Activated naive CD8-positive, alpha-beta T cell treated with anti-CD3 and anti-CD28 coated beads, Interleukin-2, amount 10 ng/mL, durations not matched to agents 7 days and 5 days (primary cell): ENCODE data around the gene SH3GLB2. TPM values are rescaled to one million over a fixed set of nuclear protein-coding genes. Genes with fewer than 3 reads are reported as not detected.
A peak's percentile ranks its signal among the peaks of the same experiment; 100 is the strongest.

Source experiments
- ATAC-seq: fragments of 150-1000 bp; cut with Tn5 transposase; one replicate; pipeline ENCODE4 v1.10.0; 2021; ENCODE audit warnings: low read depth, moderate library complexity
- POLR2A ChIA-PET: fragments of 350-600 bp; sonication (Branson Sonifier 250); formaldehyde crosslinking; loops from one replicate; lab custom pipeline; 2021; ENCODE audit warnings: antibody characterized with exemption; lab: Charles Lee
- DNase-seq: peaks from one replicate; pipeline ENCODE4 v3.0.0; 2021
- H3K27ac Mint-ChIP-seq: one replicate; pipeline ENCODE4 v1.8.0; 2022; ENCODE audit warnings: mild to moderate bottlenecking, mixed read lengths
- H3K27me3 Mint-ChIP-seq: one replicate; pipeline ENCODE4 v1.8.0; 2022; ENCODE audit warnings: mild to moderate bottlenecking, moderate library complexity, mixed read lengths
- H3K36me3 Mint-ChIP-seq: one replicate; pipeline ENCODE4 v1.8.0; 2021; ENCODE audit warnings: mild to moderate bottlenecking, mixed read lengths
- H3K4me1 Mint-ChIP-seq: one replicate; pipeline ENCODE4 v1.8.0; 2021; ENCODE audit warnings: mixed read lengths
- H3K4me3 Mint-ChIP-seq: one replicate; pipeline ENCODE4 v1.8.0; 2022; ENCODE audit warnings: mild to moderate bottlenecking, moderate library complexity, mixed read lengths
- H3K9me3 Mint-ChIP-seq: one replicate; pipeline ENCODE4 v1.8.0; 2021; ENCODE audit warnings: mixed read lengths
- total RNA-seq, 2 experiments: library from RNA; stranded (reverse); gene quantifications; one replicate each; pipeline ENCODE4 v1.2.3, GENCODE V29; 2021

Gene SH3GLB2
- total RNA-seq, 2 experiments from 2014 or later, result 98.7 to 104 TPM

DNA sequence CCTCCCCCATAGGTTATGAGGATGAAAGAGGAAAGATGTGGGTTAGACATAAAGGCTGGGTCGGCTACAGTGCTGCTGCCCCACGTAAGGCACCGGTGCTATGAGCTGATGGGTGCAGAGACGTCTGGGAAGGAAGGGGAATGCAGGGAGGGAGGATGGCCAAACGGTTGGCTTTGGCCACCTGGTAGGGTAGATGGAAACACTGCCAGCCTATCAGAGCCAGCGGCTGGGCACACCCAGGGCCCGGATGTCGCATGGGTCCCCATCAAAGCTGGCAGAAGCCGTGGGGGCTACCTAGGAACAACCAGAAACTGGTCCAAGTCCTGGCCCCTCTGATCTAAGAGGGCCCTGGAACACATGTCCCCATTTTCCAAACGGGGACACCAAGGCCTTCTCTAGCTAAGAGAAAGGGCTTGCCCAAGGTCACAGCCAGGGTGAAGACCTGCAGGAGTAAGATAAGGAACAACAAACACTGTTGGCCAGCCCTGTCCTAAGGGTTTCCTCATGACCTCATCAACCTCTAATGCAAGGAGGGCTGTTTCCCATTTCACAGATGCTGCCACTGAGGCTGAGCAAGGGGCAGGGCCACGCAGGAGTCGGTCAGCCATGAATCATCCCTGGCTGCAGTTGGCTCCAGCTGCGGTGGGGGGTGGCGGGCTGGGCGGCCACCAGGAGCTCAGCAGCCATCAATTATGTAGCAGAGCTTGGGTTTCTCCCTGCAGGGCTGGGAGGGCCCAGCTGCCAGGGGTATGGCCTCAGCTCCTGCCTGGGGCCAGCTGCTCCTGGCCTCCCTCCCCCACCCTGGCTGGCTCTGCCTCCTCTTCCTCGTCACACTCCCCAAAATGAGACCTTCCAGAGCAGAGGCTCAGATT lies 4.9 kb downstream of the SH3GLB2 start:
- DNase-seq (no peak), ATAC-seq (no peak)
- POLR2A ChIA-PET, result interaction anchor here (0.7 to 1.1 kb wide), 2 partner anchors 11 to 13 kb away, joined by 4 to 6 read pairs; no protein-coding TSS in a partner anchor
- Mint-ChIP-seq H3K27ac (no peak overlapping the region), H3K4me1 (peaks cover 25% of the 10 kb centered on the region), H3K9me3 (no peaks in the 10 kb centered on the region), H3K4me3 (no peak overlapping the region), H3K27me3 (no peaks in the 10 kb centered on the region), H3K36me3 (peaks cover 3% of the 10 kb centered on the region)

GRCh38 chr9:129022037-129022436 lies 6.1 kb downstream of the SH3GLB2 start:
- H3K9me3 Mint-ChIP-seq, result no peaks in the 10 kb centered on the region
- ATAC-seq, result no peak
- peak overlapping the region; percentile 39 for H3K27ac Mint-ChIP-seq

GRCh38 chr9:129021091-129021490 lies 7.0 kb downstream of the SH3GLB2 start:
- H3K27ac Mint-ChIP-seq, result peak overlapping the region; percentile 58
- no peak overlapping the region for H3K4me3 Mint-ChIP-seq
- POLR2A ChIA-PET, result interaction anchor here (0.7 kb wide), 1 partner anchor 331 kb away, joined by 5 read pairs; no protein-coding TSS in a partner anchor
- H3K36me3 Mint-ChIP-seq, result peaks cover 3% of the 10 kb centered on the region
- no peak for DNase-seq
- ATAC-seq, result peak; percentile 73
- H3K27me3 Mint-ChIP-seq, result no peaks in the 10 kb centered on the region
- no peaks in the 10 kb centered on the region for H3K9me3 Mint-ChIP-seq
- peaks cover 15% of the 10 kb centered on the region for H3K4me1 Mint-ChIP-seq

More at GRCh38 chr9:129022037-129022436, 6.1 kb downstream of the SH3GLB2 start:
- H3K4me3 Mint-ChIP-seq, result no peak overlapping the region
- no peaks in the 10 kb centered on the region for H3K27me3 Mint-ChIP-seq
- POLR2A ChIA-PET, result no interaction called here
- H3K36me3 Mint-ChIP-seq, result peaks cover 3% of the 10 kb centered on the region
- H3K4me1 Mint-ChIP-seq, result peaks cover 19% of the 10 kb centered on the region
- no peak for DNase-seq

DNA sequence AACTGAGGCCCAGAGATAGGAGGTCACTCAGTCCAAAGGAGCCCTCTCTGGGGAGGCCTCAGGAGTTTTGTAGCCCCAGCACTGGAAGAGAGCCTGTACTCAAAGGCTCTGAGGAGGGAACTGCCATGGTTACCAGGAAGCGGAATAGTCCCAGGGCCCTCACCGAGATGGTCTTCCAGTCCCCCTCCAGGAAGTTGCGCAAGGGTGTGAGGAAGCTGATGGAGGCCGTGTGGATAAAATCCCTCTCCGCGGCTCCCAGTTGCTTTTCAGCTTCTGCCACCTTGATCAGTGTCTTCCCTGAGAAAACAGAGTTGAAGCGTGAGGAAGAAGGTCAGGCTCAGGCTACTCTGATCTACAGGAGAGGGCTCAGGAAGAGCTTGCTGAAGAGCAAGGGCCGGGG lies 13.5 kb downstream of the SH3GLB2 start:
- Mint-ChIP-seq H3K27ac (no peak overlapping the region), H3K36me3 (peaks cover 4% of the 10 kb centered on the region), H3K4me3 (no peak overlapping the region), H3K27me3 (no peaks in the 10 kb centered on the region), H3K4me1 (no peaks in the 10 kb centered on the region), H3K9me3 (no peaks in the 10 kb centered on the region)
- DNase-seq, result no peak
- POLR2A ChIA-PET, result no interaction called here
- ATAC-seq, result no peak

- Mint-ChIP-seq H3K4me1 (no peaks in the 10 kb centered on the region), H3K27me3 (no peaks in the 10 kb centered on the region), H3K36me3 (peaks cover 4% of the 10 kb centered on the region), H3K27ac (no peak overlapping the region), H3K4me3 (no peak overlapping the region), H3K9me3 (no peaks in the 10 kb centered on the region)
- ATAC-seq (no peak), DNase-seq (no peak)
- POLR2A ChIA-PET, result no interaction called here
Observed at GRCh38 chr9:129014124-129014523, 14.0 kb downstream of the SH3GLB2 start.

GRCh38 chr9:129013674-129014073 lies 14.5 kb downstream of the SH3GLB2 start:
- POLR2A ChIA-PET, result no interaction called here
- Mint-ChIP-seq H3K27ac (peak overlapping the region; percentile 45), H3K9me3 (no peaks in the 10 kb centered on the region), H3K4me3 (no peak overlapping the region), H3K27me3 (no peaks in the 10 kb centered on the region), H3K4me1 (no peaks in the 10 kb centered on the region), H3K36me3 (peaks cover 4% of the 10 kb centered on the region)
- DNase-seq (no peak), ATAC-seq (no peak)

GRCh38 chr9:129012893-129013448 lies 15.2 kb downstream of the SH3GLB2 start:
- ATAC-seq (no peak), DNase-seq (no peak)
- Mint-ChIP-seq H3K4me1 (no peaks in the 10 kb centered on the region), H3K4me3 (no peak overlapping the region), H3K27me3 (no peaks in the 10 kb centered on the region), H3K36me3 (peaks cover 4% of the 10 kb centered on the region), H3K27ac (no peak overlapping the region), H3K9me3 (no peaks in the 10 kb centered on the region)
- POLR2A ChIA-PET, result interaction anchor here (0.6 kb wide), 1 partner anchor 11 kb away, joined by 6 read pairs; no protein-coding TSS in a partner anchor

DNA sequence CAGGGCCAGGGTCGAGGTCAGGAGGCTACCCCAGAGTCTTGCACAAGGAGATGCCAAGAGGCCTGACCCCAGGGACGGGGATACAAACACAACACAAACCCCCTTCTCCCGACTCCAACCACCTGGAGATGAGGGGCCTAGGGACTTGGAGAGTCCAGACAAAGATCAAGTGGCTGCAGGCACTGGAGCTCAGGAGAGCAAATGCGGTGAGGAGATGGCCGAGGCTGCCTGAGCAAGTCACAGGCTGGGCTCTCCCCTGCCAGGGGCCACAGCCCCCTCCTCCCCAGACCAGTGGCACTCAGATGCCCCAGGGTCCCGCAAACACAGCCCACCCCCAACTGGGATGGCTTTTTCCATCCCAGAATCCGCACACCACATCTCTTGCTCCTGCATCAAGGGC lies 15.8 kb downstream of the SH3GLB2 start:
- Mint-ChIP-seq H3K27me3 (no peaks in the 10 kb centered on the region), H3K4me1 (no peaks in the 10 kb centered on the region), H3K4me3 (no peak overlapping the region), H3K27ac (no peak overlapping the region), H3K36me3 (peaks cover 4% of the 10 kb centered on the region), H3K9me3 (no peaks in the 10 kb centered on the region)
- ATAC-seq (no peak), DNase-seq (no peak)
- POLR2A ChIA-PET, result interaction anchor here (0.6 kb wide), 1 partner anchor 11 kb away, joined by 6 read pairs; no protein-coding TSS in a partner anchor

GRCh38 chr9:129011761-129012181 lies 16.4 kb downstream of the SH3GLB2 start:
- H3K36me3 Mint-ChIP-seq, result peaks cover 4% of the 10 kb centered on the region
- no peak for ATAC-seq
- H3K27ac Mint-ChIP-seq, result no peak overlapping the region

GRCh38 chr9:129011170-129011569 lies 17.0 kb downstream of the SH3GLB2 start:
- H3K4me1 Mint-ChIP-seq, result peaks cover 3% of the 10 kb centered on the region
- no peak overlapping the region for H3K27ac Mint-ChIP-seq
- ATAC-seq (no peak), DNase-seq (no peak)
- H3K27me3 Mint-ChIP-seq, result no peaks in the 10 kb centered on the region
- POLR2A ChIA-PET, result no interaction called here
- H3K9me3 Mint-ChIP-seq, result no peaks in the 10 kb centered on the region
- H3K4me3 Mint-ChIP-seq, result no peak overlapping the region
- peaks cover 6% of the 10 kb centered on the region for H3K36me3 Mint-ChIP-seq

More at GRCh38 chr9:129011761-129012181, 16.4 kb downstream of the SH3GLB2 start:
- Mint-ChIP-seq H3K4me1 (no peaks in the 10 kb centered on the region), H3K9me3 (no peaks in the 10 kb centered on the region), H3K4me3 (no peak overlapping the region), H3K27me3 (no peaks in the 10 kb centered on the region)
- POLR2A ChIA-PET, result no interaction called here
- no peak for DNase-seq

DNA sequence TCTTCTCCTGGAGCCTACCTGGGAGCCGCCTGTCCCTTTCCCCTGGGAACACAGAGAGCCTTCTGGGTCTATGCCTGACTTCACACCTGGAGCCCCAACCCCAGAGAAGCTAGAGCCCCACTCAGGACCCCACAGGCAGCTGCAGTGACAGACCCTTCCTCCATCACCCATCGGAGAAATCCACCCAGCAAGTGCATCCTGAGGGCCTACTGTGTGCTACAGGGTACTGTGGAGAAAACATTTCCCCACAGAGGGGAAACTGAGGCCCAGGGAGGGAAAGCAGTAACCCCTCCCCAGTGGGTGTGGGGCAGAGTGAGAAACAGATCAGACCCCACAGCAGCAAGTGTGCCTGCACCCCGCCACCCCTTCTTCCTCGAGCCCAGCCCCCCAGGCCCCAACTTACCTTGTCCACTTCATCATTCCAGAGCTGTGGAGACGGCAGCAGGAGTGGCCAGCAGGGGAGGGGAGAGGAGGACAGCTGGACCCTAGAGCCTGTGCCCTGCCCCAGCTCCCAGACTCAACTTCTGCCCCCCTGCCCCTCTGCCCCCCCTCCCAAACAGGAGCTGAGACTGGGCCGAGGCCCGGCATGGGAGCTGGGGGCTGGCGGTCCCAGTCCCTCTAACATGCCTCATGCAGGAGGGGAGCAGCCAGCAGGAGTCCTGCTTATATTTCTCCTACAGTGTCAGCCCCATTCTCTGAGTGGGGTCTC lies 17.7 kb downstream of the SH3GLB2 start:
- Mint-ChIP-seq H3K27ac (no peak overlapping the region), H3K36me3 (peaks cover 6% of the 10 kb centered on the region), H3K27me3 (no peaks in the 10 kb centered on the region), H3K9me3 (no peaks in the 10 kb centered on the region), H3K4me3 (no peak overlapping the region), H3K4me1 (peaks cover 3% of the 10 kb centered on the region)
- DNase-seq, result no peak
- no peak for ATAC-seq
- POLR2A ChIA-PET, result no interaction called here

GRCh38 chr9:129009584-129010141 lies 18.5 kb downstream of the SH3GLB2 start:
- POLR2A ChIA-PET, result no interaction called here
- no peak overlapping the region for H3K4me3 Mint-ChIP-seq
- no peak for ATAC-seq
- no peak for DNase-seq
- no peaks in the 10 kb centered on the region for H3K27me3 Mint-ChIP-seq
- H3K36me3 Mint-ChIP-seq, result peaks cover 6% of the 10 kb centered on the region
- no peak overlapping the region for H3K27ac Mint-ChIP-seq
- peaks cover 3% of the 10 kb centered on the region for H3K4me1 Mint-ChIP-seq
- no peaks in the 10 kb centered on the region for H3K9me3 Mint-ChIP-seq

GRCh38 chr9:129008986-129009583 lies 19.0 kb downstream of the SH3GLB2 start:
- no peaks in the 10 kb centered on the region for H3K9me3 Mint-ChIP-seq
- ATAC-seq (no peak), DNase-seq (no peak)
- no peak overlapping the region for H3K27ac Mint-ChIP-seq
- peaks cover 3% of the 10 kb centered on the region for H3K36me3 Mint-ChIP-seq
- no peak overlapping the region for H3K4me3 Mint-ChIP-seq
- POLR2A ChIA-PET, result no interaction called here
- peaks cover 3% of the 10 kb centered on the region for H3K4me1 Mint-ChIP-seq
- no peaks in the 10 kb centered on the region for H3K27me3 Mint-ChIP-seq
